Loucy (cell line): ENCODE data around the gene BRIP1.

Experiments used
- H2AFZ ChIP-seq: fragments of 200-600 bp; sonication (generic); 2 replicates; pipeline ENCODE4 v1.6.0; 2016; ENCODE audit warnings: antibody characterized with exemption, mild to moderate bottlenecking, low read length, moderate library complexity
- H3F3A ChIP-seq: fragments of 200-600 bp; 2 replicates; pipeline ENCODE4 v1.6.0; 2016; ENCODE audit warnings: antibody characterized with exemption, low read depth, mild to moderate bottlenecking
- H3K27me3 ChIP-seq: fragments of 200-600 bp; sonication (generic); 2 replicates; pipeline ENCODE4 v1.6.1; 2014; ENCODE audit warnings: low read length, mild to moderate bottlenecking; ENCODE audit not compliant: insufficient read depth, poor library complexity, severe bottlenecking
- H3K36me3 ChIP-seq: fragments of 200-600 bp; sonication (generic); 2 replicates; pipeline ENCODE4 v1.6.1; 2016; ENCODE audit warnings: low read length; ENCODE audit not compliant: insufficient read depth
- H3K4me1 ChIP-seq: fragments of 200-600 bp; sonication (generic); 2 replicates; pipeline ENCODE4 v1.5.1; 2014; ENCODE audit warnings: low read length, mild to moderate bottlenecking; ENCODE audit not compliant: insufficient read depth, poor library complexity, severe bottlenecking
- H3K4me2 ChIP-seq: fragments of 200-600 bp; sonication (generic); 2 replicates; pipeline ENCODE4 v1.6.0; 2014; ENCODE audit warnings: antibody characterized with exemption, low read length, low read depth, mild to moderate bottlenecking; ENCODE audit not compliant: poor library complexity, severe bottlenecking
- H3K4me3 ChIP-seq: fragments of 200-600 bp; sonication (generic); 2 replicates; pipeline ENCODE4 v1.5.1; 2014; ENCODE audit warnings: low read length, mild to moderate bottlenecking, mixed read lengths; ENCODE audit not compliant: poor library complexity, severe bottlenecking
- H3K79me2 ChIP-seq: fragments of 200-600 bp; sonication (generic); 2 replicates; pipeline ENCODE4 v1.6.1; 2014; ENCODE audit warnings: low read length; ENCODE audit not compliant: insufficient read depth
- H3K9ac ChIP-seq: fragments of 200-600 bp; sonication (generic); 2 replicates; pipeline ENCODE4 v1.6.0; 2014; ENCODE audit warnings: mild to moderate bottlenecking, low read depth, low read length, moderate library complexity; ENCODE audit not compliant: poor library complexity, severe bottlenecking
- H3K9me2 ChIP-seq: fragments of 200-600 bp; sonication (generic); replicated peaks from 2 replicates; pipeline ENCODE4 v1.6.1; 2016; ENCODE audit warnings: low read depth, low read length, mixed read lengths
- H3K9me3 ChIP-seq: fragments of 200-600 bp; sonication (generic); 2 replicates; pipeline ENCODE4 v1.6.1; 2014; ENCODE audit warnings: mild to moderate bottlenecking, antibody characterized with exemption, low read length, low read depth; ENCODE audit not compliant: insufficient read depth
- H4K20me1 ChIP-seq: fragments of 200-600 bp; sonication (generic); 2 replicates; pipeline ENCODE4 v1.6.0; 2014; ENCODE audit warnings: antibody characterized with exemption, low read length, mild to moderate bottlenecking; ENCODE audit not compliant: insufficient read depth, poor library complexity, severe bottlenecking
- EZH2phosphoT487 ChIP-seq: fragments of 200-600 bp; IDR thresholded peaks from 2 replicates; pipeline ENCODE4 v1.6.1; 2018; ENCODE audit warnings: antibody characterized with exemption, mild to moderate bottlenecking, moderate library complexity, borderline replicate concordance
- TF ChIP-seq, protein P1 (sequence below): fragments of 200-600 bp; sonication (generic); conservative IDR thresholded peaks from 2 replicates; pipeline ENCODE4 v1.5.1; 2014; ENCODE audit warnings: mild to moderate bottlenecking, antibody characterized with exemption, low read length

BRIP1 gene

DNA sequence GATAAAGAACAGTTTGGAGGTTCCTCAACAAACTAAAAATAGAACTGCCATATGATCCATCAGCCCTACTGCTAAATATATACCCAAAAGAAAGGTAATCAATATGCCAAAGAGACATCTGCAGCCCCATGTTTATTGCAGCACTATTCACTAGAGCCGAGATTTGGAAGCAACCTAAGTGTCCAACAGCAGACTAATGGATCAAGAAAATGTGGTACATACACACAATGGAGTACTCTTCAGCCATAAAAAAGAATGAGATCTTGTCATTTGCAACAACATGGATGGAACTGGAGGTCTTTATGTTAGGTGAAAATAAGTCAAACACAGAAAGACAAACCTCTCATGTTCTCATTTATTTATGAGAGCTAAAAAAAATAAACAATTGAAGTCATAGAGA is 223.5 kb downstream of the BRIP1 start:
- no peak overlapping the region for H2AFZ ChIP-seq
- no peak overlapping the region for H3K4me3 ChIP-seq
- no peaks in the 10 kb centered on the region for H3K79me2 ChIP-seq
- no peak overlapping the region for H3K4me2 ChIP-seq
- no peaks in the 10 kb centered on the region for H4K20me1 ChIP-seq
- H3F3A ChIP-seq: no peaks in the 10 kb centered on the region
- H3K36me3 ChIP-seq: no peaks in the 10 kb centered on the region
- no peaks in the 10 kb centered on the region for H3K27me3 ChIP-seq
- H3K9ac ChIP-seq: no peak overlapping the region
- no peaks in the 10 kb centered on the region for H3K9me2 ChIP-seq
- H3K9me3 ChIP-seq: no peaks in the 10 kb centered on the region
- no peak for TF ChIP-seq EZH2phosphoT487
- TF ChIP-seq, protein P1, sequence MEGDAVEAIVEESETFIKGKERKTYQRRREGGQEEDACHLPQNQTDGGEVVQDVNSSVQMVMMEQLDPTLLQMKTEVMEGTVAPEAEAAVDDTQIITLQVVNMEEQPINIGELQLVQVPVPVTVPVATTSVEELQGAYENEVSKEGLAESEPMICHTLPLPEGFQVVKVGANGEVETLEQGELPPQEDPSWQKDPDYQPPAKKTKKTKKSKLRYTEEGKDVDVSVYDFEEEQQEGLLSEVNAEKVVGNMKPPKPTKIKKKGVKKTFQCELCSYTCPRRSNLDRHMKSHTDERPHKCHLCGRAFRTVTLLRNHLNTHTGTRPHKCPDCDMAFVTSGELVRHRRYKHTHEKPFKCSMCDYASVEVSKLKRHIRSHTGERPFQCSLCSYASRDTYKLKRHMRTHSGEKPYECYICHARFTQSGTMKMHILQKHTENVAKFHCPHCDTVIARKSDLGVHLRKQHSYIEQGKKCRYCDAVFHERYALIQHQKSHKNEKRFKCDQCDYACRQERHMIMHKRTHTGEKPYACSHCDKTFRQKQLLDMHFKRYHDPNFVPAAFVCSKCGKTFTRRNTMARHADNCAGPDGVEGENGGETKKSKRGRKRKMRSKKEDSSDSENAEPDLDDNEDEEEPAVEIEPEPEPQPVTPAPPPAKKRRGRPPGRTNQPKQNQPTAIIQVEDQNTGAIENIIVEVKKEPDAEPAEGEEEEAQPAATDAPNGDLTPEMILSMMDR: no peak
- no peaks in the 10 kb centered on the region for H3K4me1 ChIP-seq

DNA sequence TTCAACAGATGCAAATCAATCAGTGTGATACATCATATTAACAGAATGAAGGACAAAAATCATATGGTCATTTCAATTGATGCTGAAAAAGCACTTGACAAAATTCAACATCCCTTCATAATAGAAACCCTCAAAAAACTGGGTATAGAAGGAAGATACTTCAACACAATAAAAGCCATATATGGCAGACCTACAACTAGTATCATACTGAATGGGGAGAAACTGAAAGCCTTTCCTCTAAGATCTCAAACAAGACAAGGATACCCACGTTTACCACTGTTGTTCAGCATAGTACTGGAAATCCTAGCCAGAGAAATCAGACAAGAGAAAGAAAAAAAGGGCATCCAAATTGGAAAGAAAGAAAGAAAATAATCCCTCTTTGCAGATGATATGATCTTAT is 225.2 kb downstream of the BRIP1 start:
- Histone ChIP-seq H4K20me1 (no peaks in the 10 kb centered on the region), H2AFZ (no peak overlapping the region), H3K79me2 (no peaks in the 10 kb centered on the region), H3F3A (no peaks in the 10 kb centered on the region), H3K36me3 (no peaks in the 10 kb centered on the region), H3K4me3 (no peak overlapping the region), H3K4me2 (no peak overlapping the region), H3K9me2 (no peaks in the 10 kb centered on the region), H3K9ac (no peak overlapping the region), H3K27me3 (no peaks in the 10 kb centered on the region), H3K4me1 (no peaks in the 10 kb centered on the region), H3K9me3 (no peaks in the 10 kb centered on the region)
- TF ChIP-seq, protein P1: no peak
- TF ChIP-seq EZH2phosphoT487: no peak

DNA sequence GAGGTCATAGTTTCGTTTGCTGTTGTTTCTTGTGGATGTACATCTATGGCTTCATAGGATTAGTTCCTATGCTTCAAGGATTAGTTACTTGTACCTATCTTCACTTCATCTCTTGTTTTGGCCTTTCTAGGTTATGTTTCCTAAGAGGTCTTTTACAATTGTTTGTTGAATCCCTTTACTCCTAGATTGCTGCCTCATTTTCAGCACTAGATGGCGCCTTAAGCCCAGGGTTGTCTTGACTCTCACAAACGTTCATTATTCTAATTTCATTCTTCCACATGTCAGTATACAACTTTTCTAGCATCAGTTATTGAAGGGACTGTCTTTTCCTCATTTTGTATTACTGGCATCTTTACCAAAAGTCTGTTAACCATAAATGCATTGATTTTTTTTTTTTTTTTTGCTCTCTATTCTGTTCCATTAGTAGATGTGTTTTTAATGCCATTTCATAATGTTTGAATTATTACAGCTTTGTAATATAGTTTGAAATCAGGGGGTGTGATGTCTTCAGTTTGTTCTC is 227.4 kb downstream of the BRIP1 start:
- no peak for TF ChIP-seq EZH2phosphoT487
- TF ChIP-seq, protein P1: peak; percentile 95

More for the DNA sequence above, 227.4 kb downstream of the BRIP1 start:
- no peaks in the 10 kb centered on the region for H3K9me3 ChIP-seq
- no peak overlapping the region for H3K4me2 ChIP-seq
- H2AFZ ChIP-seq: no peak overlapping the region
- H3K27me3 ChIP-seq: no peaks in the 10 kb centered on the region
- no peaks in the 10 kb centered on the region for H3K36me3 ChIP-seq
- no peaks in the 10 kb centered on the region for H3F3A ChIP-seq
- no peaks in the 10 kb centered on the region for H3K79me2 ChIP-seq
- no peaks in the 10 kb centered on the region for H3K9me2 ChIP-seq
- H3K4me1 ChIP-seq: no peaks in the 10 kb centered on the region
- H3K9ac ChIP-seq: no peak overlapping the region
- no peaks in the 10 kb centered on the region for H4K20me1 ChIP-seq
- H3K4me3 ChIP-seq: no peak overlapping the region
